NCI-H1694 (cell line): ENCODE measurements around the gene IL18R1.
"Not testable (repeated sequence)": the region's sequence is repeated elsewhere in the genome, so short reads cannot be mapped to it uniquely, and the experiment has no call there.

Source experiments
- DNase-seq: peaks from one replicate; lab custom pipeline; 2025; lab: John Stamatoyannopoulos, UW

IL18R1 gene

DNA sequence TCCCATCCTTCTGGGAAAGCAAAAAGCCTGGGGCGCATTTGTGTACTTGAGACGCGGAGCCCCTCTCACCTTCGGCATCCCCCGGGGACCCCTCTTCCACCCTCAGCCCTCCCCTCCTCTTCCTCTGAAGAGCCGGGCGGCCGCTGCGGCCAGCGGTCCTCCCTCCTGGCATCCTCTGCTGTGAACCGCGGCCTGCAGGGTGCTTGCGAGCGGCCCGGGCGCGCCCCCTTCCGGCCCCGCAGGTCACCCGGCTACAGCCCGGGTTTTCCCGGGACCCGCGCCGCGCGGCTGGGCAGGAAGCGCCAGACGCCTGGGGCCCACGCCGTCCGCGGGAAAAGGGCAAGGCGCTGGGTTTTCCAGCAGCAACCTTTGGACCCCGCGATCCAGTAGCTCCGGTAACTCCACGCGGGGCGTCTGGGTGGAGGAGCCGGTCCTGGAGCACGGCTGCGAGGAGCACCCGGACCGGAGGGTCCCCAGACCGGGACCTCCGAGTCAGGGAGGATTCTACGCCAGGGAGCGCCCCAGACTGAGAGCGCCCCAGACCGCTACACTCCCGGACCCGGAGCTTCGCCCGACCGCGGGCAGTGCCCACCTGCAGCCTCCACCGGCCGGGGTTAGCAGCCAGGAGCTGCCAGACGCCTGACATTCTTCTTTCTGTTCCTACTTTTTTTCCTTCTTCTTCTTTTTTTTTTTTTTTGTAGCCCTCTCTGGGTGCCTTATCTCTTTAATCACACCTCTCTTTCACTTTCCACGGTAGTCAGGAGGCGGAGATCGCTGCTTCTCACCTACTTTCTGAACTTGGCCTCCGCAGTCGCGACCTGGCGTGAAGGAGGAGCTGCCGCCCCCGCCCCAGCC is at the start of gene IL18R1:
Gene IL18R1, plus strand, starts transcription at position 271 of the 855 bp plus-strand sequence. CDS start 6,865 bp downstream, outside the sequence.
- DNase-seq, result no peak

GRCh38 chr2:102306125-102306524 is 49.5 kb upstream of the IL18R1 start:
- no peak for DNase-seq

DNA sequence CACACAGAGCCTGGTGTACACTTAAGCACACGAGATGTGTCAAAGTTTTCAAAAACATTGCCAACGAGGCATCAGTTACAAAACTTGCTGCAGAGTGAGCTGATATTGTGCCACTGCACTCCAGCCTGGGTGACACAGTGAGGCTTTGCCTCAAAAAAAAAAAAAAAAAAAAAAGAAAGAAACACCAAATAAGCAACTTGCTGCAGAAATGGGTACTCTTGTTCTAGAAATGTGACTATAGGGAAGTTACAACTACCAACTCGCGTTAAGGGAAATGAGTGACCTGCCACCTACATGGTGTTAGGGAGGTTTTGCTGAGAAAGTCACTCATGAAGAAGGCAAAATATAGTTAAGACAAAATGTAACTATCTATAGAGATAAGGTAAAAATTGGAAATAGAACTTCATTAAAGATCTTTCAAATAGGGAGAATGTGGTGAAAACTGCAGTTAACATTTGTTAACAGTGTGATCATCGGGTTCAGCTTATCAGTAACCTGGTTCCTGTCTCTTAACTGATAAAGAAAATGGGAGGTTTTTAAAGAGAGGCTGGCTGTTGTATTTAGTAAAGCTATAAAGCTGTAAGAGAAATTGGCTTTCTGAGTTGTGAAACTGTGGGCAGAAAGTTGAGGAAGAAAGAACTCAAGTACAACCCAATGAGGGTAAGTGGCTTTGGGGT is 44.5 kb upstream of the IL18R1 start, which contains the start of gene IL1RL1:
Gene IL1RL1, plus strand, starts transcription at position 600 of the 677 bp plus-strand sequence. CDS start 26,702 bp downstream, outside the sequence.
- DNase-seq, result no peak

DNA sequence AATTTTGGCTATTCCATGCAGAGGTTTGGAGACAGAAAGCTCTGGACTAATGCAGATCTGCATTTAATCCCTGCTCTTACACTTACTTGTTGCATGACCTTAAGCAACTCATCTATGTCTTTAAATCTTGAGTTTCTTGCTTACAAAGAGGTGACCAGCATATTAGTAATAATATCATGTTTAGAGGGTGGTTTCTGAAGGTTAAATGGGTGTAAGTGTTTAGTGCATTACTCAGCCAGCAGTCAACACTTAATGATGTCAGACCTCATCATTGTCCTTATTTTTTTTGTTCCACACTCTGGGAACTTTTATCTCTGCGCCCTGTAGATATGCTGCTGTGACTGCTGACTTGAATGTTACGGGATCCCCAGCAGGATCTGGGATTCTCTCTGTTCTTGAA is 42.6 kb upstream of the IL18R1 start:
- DNase-seq, result no peak

GRCh38 chr2:102313471-102313870 is 42.1 kb upstream of the IL18R1 start:
- DNase-seq, result no peak

DNA sequence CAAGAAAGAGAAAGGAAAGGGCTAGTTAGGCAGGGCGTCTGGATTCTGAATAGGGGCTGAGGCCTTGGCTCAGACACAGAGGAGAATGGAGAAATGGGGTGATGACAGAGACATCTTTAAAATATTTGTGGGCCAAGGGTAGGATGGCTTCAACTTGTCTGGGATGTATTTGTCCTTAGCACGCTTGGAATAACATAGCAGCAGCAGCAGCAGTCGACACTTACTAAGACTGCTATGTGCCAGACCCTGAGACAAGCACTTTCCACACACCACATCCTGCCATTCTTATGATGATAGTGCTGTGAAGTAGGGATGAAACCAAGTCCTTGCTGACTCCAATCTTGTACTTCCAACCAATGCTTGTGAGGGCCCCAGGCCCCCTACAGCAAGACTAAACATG is 41.6 kb upstream of the IL18R1 start:
- DNase-seq, result no peak

- DNase-seq, result no peak
Observed at GRCh38 chr2:102315921-102316320, 39.7 kb upstream of the IL18R1 start.

GRCh38 chr2:102317715-102318114 is 37.9 kb upstream of the IL18R1 start:
- DNase-seq, result no peak

- DNase-seq, result no peak
Observed at GRCh38 chr2:102318437-102318836, 37.2 kb upstream of the IL18R1 start.

DNA sequence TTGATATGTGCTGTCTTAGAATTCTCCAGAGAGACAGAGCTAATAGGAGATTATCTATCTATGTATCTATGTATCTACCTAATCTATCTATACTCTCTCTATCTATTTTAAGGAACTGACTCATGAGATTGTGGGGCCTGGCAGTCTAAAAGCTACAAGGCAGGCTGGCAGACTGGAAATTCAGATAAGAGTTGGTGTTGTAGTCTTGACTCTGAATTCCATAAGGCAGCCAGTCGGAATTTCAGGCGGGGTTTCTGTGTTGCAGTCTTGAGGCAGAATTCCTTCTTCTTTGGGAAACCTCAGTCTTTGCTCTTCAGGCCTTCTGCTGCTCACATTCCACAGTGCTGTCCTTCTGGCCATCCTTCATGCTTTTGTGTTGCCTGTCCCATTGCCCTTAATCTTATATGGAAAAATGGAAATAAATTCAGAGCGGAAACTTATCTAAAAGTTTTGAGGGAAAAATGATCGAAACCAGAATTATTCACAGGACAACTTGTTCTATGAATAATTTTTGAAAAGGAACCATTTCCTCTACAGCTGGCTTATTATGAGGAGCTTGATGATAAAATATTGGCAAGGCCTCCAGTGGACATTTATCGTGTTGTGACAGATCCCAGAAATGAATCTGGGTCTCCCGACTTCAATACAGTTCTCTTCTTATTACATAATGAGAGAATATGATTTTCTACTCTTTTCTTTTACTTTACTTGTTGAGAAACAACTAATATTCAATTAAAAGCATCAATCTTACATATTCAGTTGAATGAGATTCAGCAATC is 33.5 kb upstream of the IL18R1 start:
- no peak for DNase-seq

- DNase-seq, result not testable (repeated sequence)
Observed at GRCh38 chr2:102324914-102325313, 30.7 kb upstream of the IL18R1 start.

DNA sequence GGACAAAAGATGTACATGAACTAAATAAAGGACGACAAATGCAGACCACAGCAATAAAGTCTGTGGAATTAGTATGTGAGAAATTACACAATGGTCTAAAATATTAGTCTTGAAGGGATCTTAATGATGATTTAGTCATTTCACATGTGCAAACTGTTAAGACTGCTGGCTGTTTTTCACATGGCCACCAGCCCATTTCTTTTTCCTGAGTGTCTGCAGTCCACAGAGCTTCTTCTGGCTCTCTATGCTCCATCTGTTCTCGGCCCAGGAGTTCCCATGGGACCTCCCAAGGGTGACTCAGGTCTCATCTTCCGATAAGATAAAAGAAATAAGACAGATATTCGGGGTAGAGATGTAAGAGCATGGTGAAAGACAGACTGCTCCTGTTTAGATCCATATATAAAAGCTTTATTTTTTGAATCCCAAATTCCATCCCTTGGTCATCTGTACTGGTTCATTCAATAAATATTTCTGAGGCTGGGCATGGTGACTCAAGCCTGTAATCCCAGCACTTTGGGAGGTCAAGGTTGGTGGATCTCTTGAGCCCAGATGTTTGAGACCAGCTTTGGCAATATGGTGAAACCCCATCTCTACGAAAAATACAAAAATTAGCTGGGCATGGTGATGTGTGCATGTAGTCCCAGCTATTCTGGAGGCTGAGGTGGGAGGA is 24.1 kb upstream of the IL18R1 start:
- no peak for DNase-seq

- DNase-seq, result no peak
Observed at GRCh38 chr2:102334486-102334885, 21.1 kb upstream of the IL18R1 start.

- DNase-seq, result no peak
Observed at GRCh38 chr2:102335871-102336366, 19.7 kb upstream of the IL18R1 start.

- DNase-seq, result no peak
Observed at GRCh38 chr2:102336502-102336945, 19.1 kb upstream of the IL18R1 start.

DNA sequence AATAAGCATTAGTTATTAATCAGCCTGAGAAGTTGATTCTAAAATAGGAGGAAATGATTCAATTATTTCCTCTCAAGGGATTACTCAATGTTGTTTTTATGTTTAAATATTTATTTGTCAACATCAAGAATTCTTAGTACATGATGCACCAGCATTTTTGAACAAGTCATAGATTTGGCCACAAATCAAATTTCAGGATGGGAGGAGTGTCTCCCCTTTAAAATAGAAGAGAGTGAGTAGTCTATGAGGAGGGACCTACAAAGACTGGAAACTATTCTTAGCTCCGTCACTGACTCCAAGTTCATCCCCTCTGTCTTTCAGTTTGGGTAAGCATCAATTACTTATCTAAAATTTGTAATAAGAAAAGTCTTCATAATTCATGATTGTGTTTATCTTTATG is 18.6 kb upstream of the IL18R1 start:
- no peak for DNase-seq

DNA sequence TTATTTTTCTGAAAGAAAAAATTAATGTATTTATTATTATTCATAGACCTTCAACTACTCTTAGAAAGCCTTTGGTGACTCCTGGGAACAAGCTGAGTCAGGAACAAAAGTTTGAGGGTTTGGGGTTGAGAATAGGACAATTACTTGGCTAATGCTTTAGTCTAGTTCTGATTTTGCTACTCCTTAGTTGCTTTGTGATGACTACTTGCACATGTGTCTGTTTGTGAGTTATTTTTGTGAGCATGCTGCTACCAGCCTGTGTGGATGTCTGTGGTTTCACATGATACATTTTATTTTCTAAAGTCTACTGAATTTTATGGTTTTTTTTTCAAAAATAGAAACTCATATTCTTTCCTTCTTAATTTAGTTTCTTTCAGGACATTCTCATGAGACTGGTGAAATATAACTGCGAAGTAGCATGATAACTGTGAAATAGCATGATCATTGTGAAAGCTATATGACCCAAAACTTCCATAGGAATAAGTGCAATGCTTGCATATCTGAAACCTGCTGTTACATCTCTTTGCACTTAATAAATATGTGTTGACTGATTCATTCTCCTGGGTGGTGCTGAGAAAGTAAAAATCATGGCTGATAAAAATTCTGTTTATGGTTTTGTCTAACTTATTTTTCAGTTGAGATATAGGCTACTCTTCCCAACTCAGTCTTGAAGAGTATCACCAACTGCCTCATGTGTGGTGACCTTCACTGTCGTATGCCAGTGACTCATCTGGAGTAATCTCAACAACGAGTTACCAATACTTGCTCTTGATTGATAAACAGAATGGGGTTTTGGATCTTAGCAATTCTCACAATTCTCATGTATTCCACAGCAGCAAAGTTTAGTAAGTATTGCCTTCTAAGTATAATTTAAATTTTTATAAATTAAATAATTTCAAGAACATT is 17.9 kb upstream of the IL18R1 start:
- DNase-seq, result no peak

DNA sequence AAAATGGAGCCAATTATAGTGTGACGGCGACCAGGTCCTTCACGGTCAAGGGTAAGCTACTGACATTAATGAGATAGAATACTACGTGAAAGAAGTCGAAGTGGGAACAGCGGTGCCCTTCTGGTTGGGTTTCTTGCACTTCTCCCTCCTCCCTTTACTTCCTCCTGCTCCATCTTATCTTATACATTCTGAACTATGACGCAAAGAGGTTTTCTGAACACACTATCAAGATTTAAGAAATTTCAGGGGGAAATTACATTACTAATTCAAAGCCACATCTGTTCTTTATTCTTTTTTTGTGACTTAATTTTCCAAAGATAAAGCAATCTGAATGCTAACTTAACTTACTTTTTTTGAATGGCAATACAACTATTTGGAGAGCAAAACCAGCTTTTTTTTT is 14.8 kb upstream of the IL18R1 start:
- no peak for DNase-seq

GRCh38 chr2:102342888-102343287 is 12.7 kb upstream of the IL18R1 start:
- no peak for DNase-seq

- no peak for DNase-seq
Observed at GRCh38 chr2:102344397-102344796, 11.2 kb upstream of the IL18R1 start.
